Fibroblast of lung (primary cell): ENCODE data around the gene DEK.
"Not testable (repeated sequence)": the region's sequence is repeated elsewhere in the genome, so short reads cannot be mapped to it uniquely, and the experiment has no call there.

ENCODE experiments used
- EZH2 ChIP-seq: IDR thresholded peaks from 2 replicates; pipeline ENCODE4 v1.5.1; 2012; ENCODE audit warnings: low read length, control low read depth, mild to moderate bottlenecking; ENCODE audit errors: missing control alignments
- TF ChIP-seq, protein P1 (sequence below), 2 donors: IDR thresholded peaks in 1 of 2; conservative IDR thresholded peaks in 1 of 2; 1 replicate in 1 of 2; 2 replicates in 1 of 2; pipeline ENCODE4 v1.5.1; 2011 to 2012; ENCODE audit warnings: low read length in 2 of 2, control low read depth in 1 of 2, inconsistent platforms in 1 of 2, low read depth in 1 of 2, mild to moderate bottlenecking in 1 of 2

DNA sequence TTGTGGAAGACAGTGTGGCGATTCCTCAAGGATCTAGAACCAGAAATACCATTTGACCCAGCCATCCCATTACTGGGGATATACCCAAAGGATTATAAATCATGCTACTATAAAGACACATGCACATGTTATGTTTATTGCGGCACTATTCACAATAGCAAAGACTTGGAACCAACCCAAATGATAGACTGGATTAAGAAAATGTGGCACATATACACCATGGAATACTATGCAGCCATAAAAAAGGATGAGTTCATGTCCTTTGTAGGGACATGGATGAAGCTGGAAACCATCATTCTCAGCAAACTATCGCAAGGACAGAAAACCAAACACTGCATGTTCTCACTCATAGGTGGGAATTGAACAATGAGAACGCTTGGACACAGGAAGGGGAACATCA, 30.6 kb downstream of the DEK start:
- TF ChIP-seq, protein P1, sequence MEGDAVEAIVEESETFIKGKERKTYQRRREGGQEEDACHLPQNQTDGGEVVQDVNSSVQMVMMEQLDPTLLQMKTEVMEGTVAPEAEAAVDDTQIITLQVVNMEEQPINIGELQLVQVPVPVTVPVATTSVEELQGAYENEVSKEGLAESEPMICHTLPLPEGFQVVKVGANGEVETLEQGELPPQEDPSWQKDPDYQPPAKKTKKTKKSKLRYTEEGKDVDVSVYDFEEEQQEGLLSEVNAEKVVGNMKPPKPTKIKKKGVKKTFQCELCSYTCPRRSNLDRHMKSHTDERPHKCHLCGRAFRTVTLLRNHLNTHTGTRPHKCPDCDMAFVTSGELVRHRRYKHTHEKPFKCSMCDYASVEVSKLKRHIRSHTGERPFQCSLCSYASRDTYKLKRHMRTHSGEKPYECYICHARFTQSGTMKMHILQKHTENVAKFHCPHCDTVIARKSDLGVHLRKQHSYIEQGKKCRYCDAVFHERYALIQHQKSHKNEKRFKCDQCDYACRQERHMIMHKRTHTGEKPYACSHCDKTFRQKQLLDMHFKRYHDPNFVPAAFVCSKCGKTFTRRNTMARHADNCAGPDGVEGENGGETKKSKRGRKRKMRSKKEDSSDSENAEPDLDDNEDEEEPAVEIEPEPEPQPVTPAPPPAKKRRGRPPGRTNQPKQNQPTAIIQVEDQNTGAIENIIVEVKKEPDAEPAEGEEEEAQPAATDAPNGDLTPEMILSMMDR (conservative IDR thresholded peaks at IDR 0.05 in 1 of 2, IDR thresholded peaks at IDR 0.05 in 1 of 2; ENCODE audit: low read depth in 1 of 2, low read length in 2 of 2): not testable (repeated sequence)
- TF ChIP-seq EZH2: not testable (repeated sequence)
